ENCODE measurements around the gene PRDX5.

Gene PRDX5

GRCh38 chr11:64324692-64325469, 7.0 kb downstream of the PRDX5 start:
- no peak for DNase-seq (ENCODE audit: low read depth)

GRCh38 chr11:64327375-64327774, 9.5 kb downstream of the PRDX5 start:
- DNase-seq (ENCODE audit: low read depth), result no peak

GRCh38 chr11:64327993-64328392, 10.1 kb downstream of the PRDX5 start:
- no peak for DNase-seq (ENCODE audit: low read depth)

- DNase-seq (ENCODE audit: low read depth), result no peak
These were observed 13.0 kb downstream of the PRDX5 start for GRCh38 chr11:64330888-64331287.

GRCh38 chr11:64331569-64332371, 13.8 kb downstream of the PRDX5 start:
- DNase-seq (ENCODE audit: low read depth), result peak; percentile 99

GRCh38 chr11:64333556-64333955, 15.6 kb downstream of the PRDX5 start:
- DNase-seq (ENCODE audit: low read depth), result no peak

GRCh38 chr11:64334764-64335735, 17.1 kb downstream of the PRDX5 start:
- peak; percentile 99 for DNase-seq (ENCODE audit: low read depth)

- DNase-seq (ENCODE audit: low read depth), result peak; percentile 56
These were observed 19.8 kb downstream of the PRDX5 start for GRCh38 chr11:64337538-64338249.

GRCh38 chr11:64338716-64339115, 20.8 kb downstream of the PRDX5 start:
- no peak for DNase-seq (ENCODE audit: low read depth)

GRCh38 chr11:64339286-64339685, 21.4 kb downstream of the PRDX5 start:
- no peak for DNase-seq (ENCODE audit: low read depth)

- no peak for DNase-seq (ENCODE audit: low read depth)
These were observed 22.0 kb downstream of the PRDX5 start, which contains the start of gene CCDC88B for GRCh38 chr11:64339754-64340408. Gene CCDC88B (plus strand): TSS chr11:64340204. CDS start chr11:64340267, 63 bp downstream.

- DNase-seq (ENCODE audit: low read depth), result no peak
These were observed 22.9 kb downstream of the PRDX5 start for GRCh38 chr11:64340671-64341335.

GRCh38 chr11:64341429-64341828, 23.5 kb downstream of the PRDX5 start:
- DNase-seq (ENCODE audit: low read depth), result no peak

GRCh38 chr11:64341851-64342791, 24.2 kb downstream of the PRDX5 start:
- peak; percentile 81 for DNase-seq (ENCODE audit: low read depth)

- DNase-seq (ENCODE audit: low read depth), result no peak
These were observed 25.2 kb downstream of the PRDX5 start for GRCh38 chr11:64342869-64343745.

- no peak for DNase-seq (ENCODE audit: low read depth)
These were observed 26.0 kb downstream of the PRDX5 start for GRCh38 chr11:64343767-64344559.

- no peak for DNase-seq (ENCODE audit: low read depth)
These were observed 26.9 kb downstream of the PRDX5 start for GRCh38 chr11:64344787-64345186.
